ENCODE measurements around the gene PAGR1. TPM values are rescaled to one million over a fixed set of nuclear protein-coding genes. Genes with fewer than 3 reads are reported as not detected.

The PAGR1 gene
- total and polyA plus RNA-seq, 2 of the 13 experiments (the other 11 are each of a cell fraction or from before 2014, with no cell fraction given) = 9.8 to 66.4 TPM

- no peak for TF ChIP-seq SNAPC4 (CRISPR knock-in tag; IDR thresholded peaks at IDR 0.05)
- TF ChIP-seq HDAC2 (CRISPR knock-in tag; IDR thresholded peaks at IDR 0.05) = no peak
- TF ChIP-seq ZNF333 (CRISPR knock-in tag; IDR thresholded peaks at IDR 0.05; ENCODE audit: borderline replicate concordance) = no peak
- TF ChIP-seq ZNF557 (CRISPR knock-in tag; IDR thresholded peaks at IDR 0.05) = no peak
Measured at GRCh38 chr16:29812754-29813643, 3.0 kb upstream of the PAGR1 start (continued).

Measured in HepG2 (cell line).